Upper lobe of left lung (tissue), 4 donors: Measurements from ENCODE around the gene PARD3B.

Experiments
- CTCF ChIP-seq, 6 experiments: fragments of 450-650 bp in 4 of 6; fragments of 200-600 bp in 2 of 6; sonication (generic) in 2 of 6; IDR thresholded peaks; one replicate each; pipeline ENCODE4 v1.5.1; 2016 to 2019; ENCODE audit warnings: antibody characterized with exemption in 6 of 6
- POLR2A ChIP-seq, 4 donors: fragments of 450-650 bp; IDR thresholded peaks; one replicate each; pipeline ENCODE4 v1.5.1; 2016 to 2017; ENCODE audit warnings: antibody characterized with exemption in 4 of 4, mild to moderate bottlenecking in 2 of 4
- POLR2AphosphoS5 ChIP-seq, 2 donors: sonication (generic); formaldehyde crosslinking; IDR thresholded peaks; one replicate each; pipeline ENCODE4 v1.5.1; 2017; ENCODE audit warnings: antibody characterized with exemption in 2 of 2

- no peak for TF ChIP-seq CTCF (IDR thresholded peaks at IDR 0.05)
- no peak for TF ChIP-seq POLR2AphosphoS5 (IDR thresholded peaks at IDR 0.05)
- no peak for TF ChIP-seq POLR2A (IDR thresholded peaks at IDR 0.05)
Measured at GRCh38 chr2:205053827-205054410, 508.6 kb downstream of the PARD3B start.
